ENCODE results near the gene ZNF516.

ZNF516 gene

DNA sequence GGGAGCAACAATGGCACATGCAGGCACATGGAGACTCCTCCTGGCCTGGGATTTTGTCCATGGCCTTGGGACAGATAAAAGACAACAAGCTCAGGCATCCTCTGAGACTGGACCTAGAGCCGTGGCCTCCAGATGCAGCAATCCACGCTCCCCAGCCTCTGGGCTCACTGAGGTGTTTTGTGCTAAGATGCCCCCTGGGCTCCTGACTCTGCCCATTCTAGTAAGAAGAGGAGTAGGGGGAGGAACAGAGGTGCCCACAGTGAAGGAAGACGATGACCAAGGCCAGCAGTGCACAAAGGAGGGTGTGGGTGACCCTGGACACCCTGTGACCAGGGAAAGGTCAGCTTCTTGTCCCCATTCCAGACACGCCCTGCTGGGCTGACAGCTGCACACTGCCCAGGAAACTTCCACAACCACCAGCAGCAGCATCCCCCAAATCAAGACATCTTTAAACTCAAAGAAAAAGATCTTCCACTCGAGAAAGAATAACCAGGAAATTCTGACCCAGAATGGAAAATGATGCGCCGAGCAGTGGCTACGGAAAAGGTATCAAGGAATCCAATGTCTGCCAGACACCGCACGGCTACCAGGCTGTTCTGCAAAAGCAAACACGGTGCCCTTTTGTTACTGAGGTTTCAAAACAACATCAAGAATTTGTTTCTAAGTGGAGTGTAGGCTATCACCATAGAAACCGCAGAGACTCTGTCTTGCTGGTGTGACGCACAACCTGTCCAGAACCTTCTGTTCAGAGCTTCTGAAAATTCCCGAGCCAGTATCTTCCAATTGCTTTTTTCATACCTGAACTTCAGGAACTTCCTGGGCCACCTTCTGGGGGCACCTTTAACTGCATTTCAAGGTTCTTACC, 65.5 kb downstream of the ZNF516 start:
- H3K4me2 ChIP-seq (ENCODE audit: insufficient read depth, low read length, poor library complexity, severe bottlenecking) = no peak overlapping the region
- no peak for DNase-seq (ENCODE audit: low spot score)
- WGBS, 2 donors (ENCODE audit: extremely low coverage in 2 of 2, insufficient read length in 2 of 2, insufficient replicate concordance in 1 of 2) = no CpG with 5 or more reads among the region's 14 CpGs
- H3K36me3 ChIP-seq (replicated peaks in 1 of 2; ENCODE audit: control insufficient read depth in 2 of 2, insufficient read depth in 2 of 2, low read length in 2 of 2) = peaks cover 21 to 45% of the 10 kb centered on the region in 2 donors
- H3K4me3 ChIP-seq (ENCODE audit: low read length in 2 of 2) = no peak overlapping the region
- no peak overlapping the region for H3K4ac ChIP-seq (ENCODE audit: low read length)
- no peak overlapping the region for H2AFZ ChIP-seq (ENCODE audit: low read length)
- H3K9me3 ChIP-seq (replicated peaks in 1 of 2; ENCODE audit: control insufficient read depth in 2 of 2, insufficient read depth in 1 of 2, low read depth in 1 of 2, low read length in 2 of 2) = peaks cover 0 to 15% of the 10 kb centered on the region in 2 donors
- no peak overlapping the region for H2BK12ac ChIP-seq (ENCODE audit: low read length)
- no peak overlapping the region for H3K23ac ChIP-seq (ENCODE audit: low read depth, low read length, poor library complexity)
- H3K4me1 ChIP-seq (ENCODE audit: control insufficient read depth in 2 of 2, insufficient read depth in 1 of 2, low read depth in 1 of 2, low read length in 2 of 2) = peaks cover 7 to 9% of the 10 kb centered on the region in 2 donors
- H3K18ac ChIP-seq (ENCODE audit: low read length) = no peak overlapping the region
- no peak overlapping the region for H3K27ac ChIP-seq (replicated peaks; ENCODE audit: low read length)
- H4K8ac ChIP-seq (ENCODE audit: low read depth, low read length) = no peak overlapping the region
- no peak overlapping the region for H4K91ac ChIP-seq (ENCODE audit: low read depth, low read length, poor library complexity)
- no peaks in the 10 kb centered on the region for H3K27me3 ChIP-seq (ENCODE audit: control insufficient read depth in 3 of 3, insufficient read depth in 3 of 3, low read depth in 1 of 3, low read length in 3 of 3)
- no peak overlapping the region for H2BK5ac ChIP-seq (ENCODE audit: low read length)
- H3K79me1 ChIP-seq (ENCODE audit: low read depth, low read length) = peaks cover 28% of the 10 kb centered on the region
- H2BK15ac ChIP-seq (ENCODE audit: low read length) = no peak overlapping the region
- H2AK5ac ChIP-seq (ENCODE audit: low read depth, low read length) = no peak overlapping the region
- no peak overlapping the region for H2BK120ac ChIP-seq (ENCODE audit: low read depth, low read length)
- H3K9ac ChIP-seq (ENCODE audit: low read depth, low read length, poor library complexity) = no peak overlapping the region
- H3K14ac ChIP-seq (ENCODE audit: low read length) = no peak overlapping the region

GRCh38 chr18:76428396-76429261, 66.4 kb downstream of the ZNF516 start:
- no peak overlapping the region for H3K27ac ChIP-seq (replicated peaks; ENCODE audit: low read length)
- no peak overlapping the region for H3K4me3 ChIP-seq (ENCODE audit: low read length in 2 of 2)
- no peak overlapping the region for H2AK5ac ChIP-seq (ENCODE audit: low read depth, low read length)
- H2BK5ac ChIP-seq (ENCODE audit: low read length) = no peak overlapping the region
- no peak overlapping the region for H3K4me2 ChIP-seq (ENCODE audit: insufficient read depth, low read length, poor library complexity, severe bottlenecking)
- H3K36me3 ChIP-seq (replicated peaks in 1 of 2; ENCODE audit: control insufficient read depth in 2 of 2, insufficient read depth in 2 of 2, low read length in 2 of 2) = peaks cover 16 to 37% of the 10 kb centered on the region in 2 donors
- H3K4ac ChIP-seq (ENCODE audit: low read length) = no peak overlapping the region
- H2BK12ac ChIP-seq (ENCODE audit: low read length) = no peak overlapping the region
- no CpG with 5 or more reads among the region's 15 CpGs for WGBS, 2 donors (ENCODE audit: extremely low coverage in 2 of 2, insufficient read length in 2 of 2, insufficient replicate concordance in 1 of 2)
- no peak overlapping the region for H3K14ac ChIP-seq (ENCODE audit: low read length)
- peak overlapping the region; percentile 52 for H3K18ac ChIP-seq (ENCODE audit: low read length)
- no peak overlapping the region for H2AFZ ChIP-seq (ENCODE audit: low read length)
- no peak overlapping the region for H4K91ac ChIP-seq (ENCODE audit: low read depth, low read length, poor library complexity)
- H3K9ac ChIP-seq (ENCODE audit: low read depth, low read length, poor library complexity) = peak overlapping the region; percentile 45
- no peak overlapping the region for H2BK120ac ChIP-seq (ENCODE audit: low read depth, low read length)
- H3K9me3 ChIP-seq (replicated peaks in 1 of 2; ENCODE audit: control insufficient read depth in 2 of 2, insufficient read depth in 1 of 2, low read depth in 1 of 2, low read length in 2 of 2) = peaks cover 0 to 13% of the 10 kb centered on the region in 2 donors
- H2BK15ac ChIP-seq (ENCODE audit: low read length) = no peak overlapping the region
- no peaks in the 10 kb centered on the region for H3K27me3 ChIP-seq (ENCODE audit: control insufficient read depth in 3 of 3, insufficient read depth in 3 of 3, low read depth in 1 of 3, low read length in 3 of 3)
- no peak overlapping the region for H4K8ac ChIP-seq (ENCODE audit: low read depth, low read length)
- DNase-seq (ENCODE audit: low spot score) = no peak
- peaks cover 19% of the 10 kb centered on the region for H3K79me1 ChIP-seq (ENCODE audit: low read depth, low read length)
- peaks cover 7 to 9% of the 10 kb centered on the region in 2 donors for H3K4me1 ChIP-seq (ENCODE audit: control insufficient read depth in 2 of 2, insufficient read depth in 1 of 2, low read depth in 1 of 2, low read length in 2 of 2)
- no peak overlapping the region for H3K23ac ChIP-seq (ENCODE audit: low read depth, low read length, poor library complexity)

GRCh38 chr18:76426737-76427305, 68.2 kb downstream of the ZNF516 start:
- H3K27me3 ChIP-seq (ENCODE audit: control insufficient read depth in 3 of 3, insufficient read depth in 3 of 3, low read depth in 1 of 3, low read length in 3 of 3) = no peaks in the 10 kb centered on the region
- H3K14ac ChIP-seq (ENCODE audit: low read length) = no peak overlapping the region
- H2BK120ac ChIP-seq (ENCODE audit: low read depth, low read length) = no peak overlapping the region
- no peak overlapping the region for H2AK5ac ChIP-seq (ENCODE audit: low read depth, low read length)
- no peak overlapping the region for H3K4me2 ChIP-seq (ENCODE audit: insufficient read depth, low read length, poor library complexity, severe bottlenecking)
- peaks cover 8% of the 10 kb centered on the region for H3K79me1 ChIP-seq (ENCODE audit: low read depth, low read length)
- no peak overlapping the region for H3K4me3 ChIP-seq (ENCODE audit: low read length in 2 of 2)
- no peak overlapping the region for H4K8ac ChIP-seq (ENCODE audit: low read depth, low read length)
- no peak overlapping the region for H3K18ac ChIP-seq (ENCODE audit: low read length)
- DNase-seq (ENCODE audit: low spot score) = peak; percentile 43
- peaks cover 3 to 19% of the 10 kb centered on the region in 2 donors for H3K36me3 ChIP-seq (replicated peaks in 1 of 2; ENCODE audit: control insufficient read depth in 2 of 2, insufficient read depth in 2 of 2, low read length in 2 of 2)
- H4K91ac ChIP-seq (ENCODE audit: low read depth, low read length, poor library complexity) = no peak overlapping the region
- no peak overlapping the region for H2BK15ac ChIP-seq (ENCODE audit: low read length)
- no peak overlapping the region for H3K9ac ChIP-seq (ENCODE audit: low read depth, low read length, poor library complexity)
- no peak overlapping the region for H2BK5ac ChIP-seq (ENCODE audit: low read length)
- no peak overlapping the region for H3K4ac ChIP-seq (ENCODE audit: low read length)
- WGBS, 2 donors (ENCODE audit: extremely low coverage in 2 of 2, insufficient read length in 2 of 2, insufficient replicate concordance in 1 of 2) = no CpG with 5 or more reads among the region's 8 CpGs
- no peak overlapping the region for H2AFZ ChIP-seq (ENCODE audit: low read length)
- H2BK12ac ChIP-seq (ENCODE audit: low read length) = no peak overlapping the region
- H3K23ac ChIP-seq (ENCODE audit: low read depth, low read length, poor library complexity) = no peak overlapping the region
- no peak overlapping the region for H3K27ac ChIP-seq (replicated peaks; ENCODE audit: low read length)
- peaks cover 4 to 9% of the 10 kb centered on the region in 2 donors for H3K4me1 ChIP-seq (ENCODE audit: control insufficient read depth in 2 of 2, insufficient read depth in 1 of 2, low read depth in 1 of 2, low read length in 2 of 2)
- H3K9me3 ChIP-seq (replicated peaks in 1 of 2; ENCODE audit: control insufficient read depth in 2 of 2, insufficient read depth in 1 of 2, low read depth in 1 of 2, low read length in 2 of 2) = no peaks in the 10 kb centered on the region

Measured in neuronal stem cell (in vitro differentiated cells).